NCI-H2196 (cell line): Measurements from ENCODE around the gene GPSM1.

Experiments
- DNase-seq: peaks from one replicate; lab custom pipeline; 2025; ENCODE audit not compliant: unreplicated experiment; lab: John Stamatoyannopoulos, UW

The GPSM1 gene

DNA sequence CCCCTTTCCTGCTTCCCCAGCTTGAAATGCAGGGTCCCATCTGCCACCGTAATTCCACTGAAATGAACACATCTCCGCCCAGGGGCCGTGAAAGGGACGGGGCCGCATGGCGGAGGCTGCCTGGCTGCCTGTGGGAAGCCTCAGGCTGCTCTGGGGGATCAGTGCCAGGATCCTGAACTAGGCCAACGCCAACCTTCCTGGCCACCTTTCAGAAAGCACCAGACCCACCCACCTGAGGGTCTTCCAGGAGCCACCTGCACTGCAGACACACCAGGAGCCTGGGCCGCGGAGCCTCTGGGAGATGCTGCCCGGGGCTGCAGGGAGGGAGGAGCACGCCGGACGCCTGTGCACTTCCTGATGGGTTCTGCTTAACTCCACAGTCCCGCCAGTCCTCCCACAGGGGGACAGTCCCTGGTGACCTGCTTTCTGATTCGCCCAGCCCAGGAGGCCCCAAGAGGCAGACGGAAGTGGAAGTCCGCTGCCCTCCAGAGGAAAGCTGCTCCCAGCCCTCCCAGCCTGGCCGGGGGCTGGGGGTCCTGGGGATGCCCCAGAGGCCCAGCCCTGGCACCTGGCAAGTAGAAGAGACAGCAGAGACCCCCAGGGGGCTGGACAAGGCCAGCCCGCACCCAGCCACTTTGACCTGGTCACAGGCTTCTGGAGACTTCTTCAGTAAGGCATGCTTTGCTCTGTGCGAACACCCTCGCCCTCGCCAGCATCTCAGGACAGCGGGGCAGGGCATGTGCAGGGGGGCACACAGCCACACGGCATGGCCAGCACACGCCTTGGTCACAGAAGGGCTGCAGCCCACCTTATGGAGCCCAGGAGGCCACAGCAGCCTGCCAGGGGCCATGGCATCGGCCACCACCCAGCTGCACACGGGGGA lies 46.2 kb downstream of the GPSM1 start, which contains the start of gene CARD9:
Gene CARD9, minus strand, starts transcription at position 370 of the 883 bp plus-strand sequence. CDS start 1,591 bp downstream, outside the sequence.
- DNase-seq: no peak

DNA sequence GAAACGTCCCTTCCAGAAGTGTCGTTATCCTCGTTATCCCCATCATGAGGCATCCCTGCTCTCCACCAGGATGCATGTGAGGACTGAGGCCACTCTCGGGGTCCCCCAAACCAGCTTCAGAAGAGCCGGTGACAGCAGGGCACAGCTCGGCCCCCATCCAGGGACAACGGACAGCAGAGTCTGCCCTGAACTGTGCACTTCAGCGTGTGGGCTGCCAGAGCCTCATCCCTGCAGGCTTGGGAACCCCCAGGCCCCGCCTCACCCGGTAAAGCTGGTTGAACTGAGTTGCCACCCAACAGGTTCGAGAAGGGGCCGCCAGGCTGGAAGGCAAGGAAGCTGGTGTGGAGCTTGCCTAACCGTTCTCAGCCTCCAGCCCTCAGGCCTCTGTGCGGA lies 46.8 kb downstream of the GPSM1 start:
- DNase-seq: no peak

DNA sequence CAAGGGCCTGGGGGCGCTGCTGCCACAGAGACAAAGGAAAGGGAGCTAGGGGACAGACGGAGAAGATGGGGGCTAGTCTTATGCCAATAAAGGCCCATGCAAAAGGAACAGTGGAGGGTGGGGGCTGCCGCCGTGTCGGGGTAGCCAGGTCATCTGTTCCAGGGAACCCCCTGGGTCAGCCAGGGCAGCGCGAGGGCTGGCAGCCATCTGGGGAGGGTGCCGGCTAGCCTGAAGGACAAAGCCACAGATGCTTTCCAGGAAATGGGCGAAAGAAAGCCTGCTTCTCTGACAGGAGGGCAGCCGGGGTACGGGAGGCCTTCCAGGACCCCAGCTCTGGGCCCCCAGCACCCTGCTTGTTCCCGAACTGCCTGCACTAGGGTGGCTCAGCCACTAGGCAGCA lies 47.8 kb downstream of the GPSM1 start:
- DNase-seq: no peak

DNA sequence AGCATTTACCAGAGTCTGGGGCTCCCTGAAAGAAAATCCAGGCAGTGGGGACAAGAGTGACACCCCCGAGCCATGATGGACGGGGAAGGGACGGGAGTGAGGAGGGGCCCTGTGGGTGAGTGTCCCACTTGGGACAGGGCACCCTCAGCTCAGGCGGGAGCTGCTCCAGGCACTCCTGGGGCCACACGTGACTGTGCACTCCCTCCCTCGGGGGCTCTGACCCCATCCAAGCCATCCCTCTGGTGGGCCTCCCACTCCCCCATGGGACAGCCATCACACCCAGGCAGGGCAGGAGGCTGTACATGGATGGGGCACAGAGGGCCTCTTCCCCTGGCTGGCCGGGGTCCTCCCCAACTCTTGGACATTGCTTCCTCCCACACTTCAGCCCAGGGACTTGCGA lies 49.1 kb downstream of the GPSM1 start:
- DNase-seq: no peak

DNA sequence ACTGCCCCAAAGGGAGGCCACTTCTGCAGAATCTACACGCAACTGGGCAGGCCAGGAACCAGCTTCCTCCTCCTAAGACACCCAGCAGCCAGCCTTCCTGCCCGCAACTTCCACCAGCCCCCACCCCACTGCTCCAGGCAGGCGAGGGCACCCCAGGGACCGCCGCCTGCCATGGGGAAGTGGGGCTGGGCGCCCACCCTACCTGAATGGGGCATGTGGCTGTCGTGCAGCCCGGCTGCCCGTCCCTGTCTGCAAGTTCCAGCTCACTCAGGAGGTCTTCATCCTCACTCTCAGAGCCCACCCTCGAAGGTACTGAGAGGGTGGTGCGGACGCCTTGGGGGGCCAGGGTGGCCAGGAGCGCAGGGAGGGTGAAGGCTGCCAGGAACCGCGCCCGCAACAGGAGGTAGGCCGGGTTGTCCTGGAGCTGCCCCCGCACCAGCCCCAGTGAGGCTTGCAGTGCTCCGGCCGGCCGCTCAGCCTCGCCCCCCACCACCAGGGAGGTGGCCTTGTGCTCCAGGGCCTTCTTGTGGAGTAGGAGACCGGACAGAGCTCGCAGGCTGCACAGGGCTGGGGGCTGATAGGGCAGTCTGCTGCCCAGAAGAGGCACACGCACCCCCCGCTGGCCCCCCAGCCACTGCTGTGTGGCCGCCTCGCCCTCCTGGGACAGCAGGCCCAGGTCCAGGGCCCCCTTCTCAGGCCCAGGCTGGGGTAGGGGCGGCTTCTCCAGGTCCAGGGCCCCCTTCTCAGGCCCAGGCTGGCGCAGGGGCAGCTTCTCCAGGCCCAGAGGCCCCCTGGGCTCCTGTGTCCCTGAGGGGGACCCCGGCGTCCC lies 50.2 kb downstream of the GPSM1 start:
- no peak for DNase-seq

DNA sequence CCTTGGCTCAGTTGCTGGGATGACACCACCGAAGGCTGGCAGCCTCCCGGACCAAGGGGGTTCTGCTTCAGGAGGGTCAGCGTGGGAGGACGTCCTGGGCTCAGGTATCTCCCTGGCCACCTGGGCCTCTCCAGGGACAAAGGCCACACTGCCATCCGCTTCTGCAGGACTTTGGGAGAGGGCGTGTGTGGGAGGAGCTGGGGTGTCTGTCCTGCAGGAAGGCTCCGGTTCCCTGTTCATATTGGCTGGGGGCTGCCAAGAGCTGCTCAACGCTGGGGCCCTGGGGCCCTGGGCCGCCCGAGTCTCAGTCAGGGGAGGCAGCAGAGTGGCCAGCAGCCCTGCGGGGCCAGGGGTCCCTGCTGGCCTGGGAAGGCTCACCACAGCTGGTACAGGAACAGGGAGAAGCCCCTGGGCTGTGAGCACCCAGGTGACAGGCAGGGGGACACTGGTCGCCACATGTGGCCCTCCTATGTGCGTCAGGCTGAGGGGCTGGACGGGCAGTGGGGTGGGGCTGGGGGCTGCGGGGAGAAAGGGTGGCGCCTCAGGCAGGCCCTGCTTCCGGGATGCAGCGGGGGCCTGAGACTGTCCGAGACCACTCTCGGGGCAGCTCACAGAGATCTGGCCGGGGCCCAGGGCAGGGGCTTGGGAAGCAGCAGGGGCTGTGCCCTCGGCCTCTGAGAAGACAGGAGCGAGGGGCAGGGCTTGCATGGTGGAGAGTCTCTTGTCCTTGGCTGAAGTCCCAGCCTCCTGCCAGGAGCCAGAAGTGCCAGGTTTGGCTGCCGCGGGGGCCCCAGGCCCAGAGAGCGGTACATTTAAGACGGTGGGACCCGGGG lies 51.0 kb downstream of the GPSM1 start:
- no peak for DNase-seq

DNA sequence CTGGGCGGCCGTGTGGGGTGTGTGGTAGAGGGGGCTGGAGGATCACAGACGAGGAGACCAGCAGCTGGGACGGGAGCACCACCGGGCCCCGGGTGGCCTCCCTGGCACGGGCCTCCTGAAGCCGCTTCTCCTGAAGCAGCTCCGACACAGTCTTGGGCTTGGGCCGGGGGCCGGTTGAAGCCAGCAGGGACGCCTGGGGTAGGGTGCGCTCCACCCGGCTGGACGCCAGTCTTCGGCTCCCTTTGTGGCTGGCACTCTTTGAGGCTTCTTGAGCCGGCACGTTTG lies 51.6 kb downstream of the GPSM1 start:
- DNase-seq: no peak

DNA sequence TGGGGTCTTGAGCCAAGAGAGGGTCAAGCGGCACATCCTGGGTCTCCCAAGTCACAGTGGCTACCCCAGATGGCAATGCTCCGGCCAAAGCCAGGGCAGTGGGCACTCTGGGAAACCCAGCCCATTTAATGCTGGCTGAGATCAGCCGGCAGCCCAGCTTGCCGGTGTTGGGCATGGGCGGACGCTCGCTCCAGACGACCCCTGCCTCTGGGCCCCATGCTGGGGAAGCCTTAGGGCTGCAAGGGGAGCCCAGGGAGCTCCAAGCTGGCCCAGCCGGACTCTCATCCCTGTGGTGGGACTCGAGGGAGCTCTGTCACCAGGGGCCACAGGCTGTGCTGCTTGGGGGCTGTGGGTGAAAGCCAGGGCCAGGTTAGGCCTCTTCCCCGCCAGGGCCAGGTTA lies 52.1 kb downstream of the GPSM1 start:
- DNase-seq: no peak

DNA sequence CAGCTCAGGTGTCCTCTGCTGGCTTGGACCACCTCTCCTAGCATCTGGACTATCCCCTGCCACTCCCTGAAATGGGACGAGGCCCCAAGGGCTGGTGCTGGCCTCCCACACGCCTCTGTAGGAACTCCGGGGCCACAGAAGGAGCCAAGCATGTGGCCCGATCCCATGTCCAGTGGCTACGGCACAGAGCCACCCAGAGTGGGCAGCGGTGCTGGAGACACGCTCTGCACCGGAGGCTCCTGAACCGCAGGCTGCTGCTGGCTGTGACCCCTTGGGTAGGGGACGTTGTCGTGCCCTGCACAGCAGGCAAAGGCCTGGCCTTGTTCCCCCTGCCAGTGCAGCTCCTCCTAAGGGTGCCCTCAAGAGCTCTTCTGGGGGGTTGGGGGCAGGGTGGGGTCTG lies 52.6 kb downstream of the GPSM1 start:
- no peak for DNase-seq

DNA sequence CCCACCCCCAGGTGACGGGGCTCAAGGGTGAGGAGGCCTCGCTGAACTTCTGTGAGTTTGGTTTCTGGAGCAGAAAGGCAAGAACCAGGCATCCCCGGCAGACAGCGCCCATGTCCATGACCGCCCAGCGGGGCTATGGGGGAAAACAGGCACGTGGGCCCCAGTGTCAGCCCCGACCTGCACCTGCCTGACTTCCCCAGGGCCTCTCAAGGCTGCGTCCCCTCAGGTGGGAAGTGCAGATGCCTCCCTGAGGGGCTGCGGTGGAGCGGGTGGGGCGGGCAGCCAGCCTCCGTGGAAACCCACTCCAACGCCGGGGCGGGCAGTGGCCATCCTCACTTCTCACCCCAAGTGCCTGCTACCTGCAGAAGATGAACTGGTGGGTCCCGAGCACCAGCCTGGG lies 53.0 kb downstream of the GPSM1 start:
- no peak for DNase-seq

DNA sequence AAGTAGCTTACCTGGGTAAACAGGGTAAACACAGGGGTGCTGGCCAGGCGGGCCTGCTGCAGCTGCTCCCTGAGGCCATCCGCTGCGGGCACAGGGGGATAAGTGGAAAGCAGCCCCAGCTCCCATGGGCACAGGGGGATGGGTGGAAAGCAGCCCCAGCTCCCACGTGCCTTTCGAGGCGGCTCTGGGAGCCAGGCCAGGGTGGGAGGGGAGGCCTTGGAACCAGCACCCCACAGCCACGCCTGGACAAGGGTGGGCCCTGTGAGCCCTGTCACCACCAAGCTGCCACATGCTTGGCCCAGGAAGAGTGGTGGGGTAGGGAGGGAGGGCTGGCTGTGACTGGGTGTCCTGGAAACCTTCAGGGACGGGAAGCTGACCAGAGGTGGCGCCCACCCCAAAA lies 54.0 kb downstream of the GPSM1 start:
- DNase-seq: no peak

DNA sequence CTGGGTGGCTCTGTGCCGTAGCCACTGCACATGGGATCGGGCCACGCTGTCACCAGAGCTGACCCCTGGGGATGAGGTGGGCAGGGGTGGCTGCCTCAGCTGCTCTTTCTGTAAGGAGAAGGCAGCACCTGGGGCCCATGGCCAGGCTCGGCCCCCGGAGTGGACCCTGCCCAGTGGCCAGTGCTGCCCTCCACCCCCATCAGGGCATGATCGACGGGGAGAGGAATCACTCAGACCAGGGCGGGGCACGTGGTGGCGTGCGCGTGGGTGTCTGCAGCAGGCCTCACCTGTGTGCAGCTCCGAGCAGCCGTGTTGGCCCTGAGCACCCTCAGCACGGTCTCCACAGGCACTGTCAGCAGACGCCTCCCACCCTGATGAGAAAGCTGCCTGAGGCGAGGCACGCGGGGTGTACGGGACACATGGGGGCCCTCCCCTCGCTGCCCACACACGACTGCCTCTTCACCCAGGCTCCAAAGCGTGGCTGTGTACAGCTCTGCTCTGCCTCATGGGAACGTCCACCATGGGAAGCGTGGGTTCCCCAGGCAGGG lies 54.7 kb downstream of the GPSM1 start:
- no peak for DNase-seq

DNA sequence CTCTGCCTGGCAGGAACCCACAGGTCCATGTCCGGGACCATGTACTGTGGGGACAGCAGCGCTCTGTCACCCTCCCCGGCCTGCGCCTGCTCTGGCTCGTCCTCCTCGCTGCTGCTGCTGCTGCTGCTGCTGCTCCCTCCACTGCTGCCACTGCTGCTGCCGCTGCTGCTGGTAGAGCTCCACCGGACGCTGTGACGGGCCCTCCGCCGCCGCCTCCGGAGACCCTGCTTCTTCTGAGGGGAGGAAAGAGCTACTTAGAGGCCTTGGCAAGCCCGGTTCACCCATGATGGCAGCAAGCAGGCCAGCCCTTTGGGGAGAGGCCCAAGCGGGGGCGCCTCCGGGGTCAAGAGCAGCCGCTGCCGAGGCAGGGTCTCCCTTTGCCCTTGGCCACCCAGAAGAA lies 56.1 kb downstream of the GPSM1 start:
- no peak for DNase-seq

DNA sequence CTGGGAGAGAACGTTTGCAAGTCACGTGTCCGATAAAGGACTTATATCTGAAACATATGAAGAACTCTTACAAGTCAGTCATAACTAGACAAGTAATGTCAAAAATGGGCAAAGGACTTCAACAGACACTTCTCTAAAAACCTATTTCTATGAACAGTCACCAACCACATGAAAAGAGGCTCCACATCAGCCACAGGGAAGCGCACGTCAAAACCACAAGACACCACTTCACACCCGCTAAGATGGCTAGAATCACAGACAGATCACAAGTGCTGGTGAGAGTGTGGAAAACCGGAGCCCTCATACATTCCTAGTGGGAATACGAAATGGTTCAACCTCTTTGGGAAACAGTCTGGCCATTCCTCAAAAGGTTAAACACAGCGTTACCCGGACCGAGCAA lies 57.7 kb downstream of the GPSM1 start:
- no peak for DNase-seq

DNA sequence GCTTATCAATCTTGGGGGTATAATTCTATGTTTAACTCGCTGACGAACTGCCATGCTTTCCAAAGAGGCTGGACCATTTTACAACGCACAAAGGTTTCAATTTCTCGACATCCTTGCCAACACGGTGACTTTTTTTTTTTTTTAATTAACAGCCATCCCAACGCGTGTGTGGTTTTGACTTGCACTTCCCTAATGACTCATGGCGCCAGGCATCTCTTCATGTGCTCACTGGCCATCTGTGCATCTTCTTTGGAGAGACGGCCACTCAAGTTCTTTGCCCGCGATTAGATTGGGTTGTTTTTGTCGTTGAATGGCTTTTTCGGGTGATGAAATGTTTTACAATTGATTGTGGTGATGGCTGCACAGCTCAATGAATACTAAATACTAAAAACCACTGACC lies 58.7 kb downstream of the GPSM1 start:
- no peak for DNase-seq

DNA sequence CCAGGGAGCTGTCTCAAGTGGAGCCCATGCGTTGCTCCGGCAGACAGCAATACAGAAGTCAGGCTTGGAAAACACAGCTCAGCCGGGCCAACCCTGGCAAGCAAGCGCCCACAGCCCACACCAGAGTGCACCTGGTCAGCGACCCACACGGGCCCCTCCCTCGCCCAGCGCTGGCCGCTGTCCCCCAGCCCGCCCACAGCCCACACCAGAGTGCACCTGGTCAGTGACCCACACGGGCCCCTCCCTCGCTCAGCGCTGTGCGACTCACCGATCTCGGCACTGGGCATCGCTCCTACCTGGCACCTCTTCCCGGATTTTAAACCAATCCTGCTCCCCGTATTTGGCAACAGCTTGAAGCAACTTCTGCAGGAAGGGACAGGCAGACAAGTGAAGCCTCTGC lies 59.9 kb downstream of the GPSM1 start:
- DNase-seq: no peak

DNA sequence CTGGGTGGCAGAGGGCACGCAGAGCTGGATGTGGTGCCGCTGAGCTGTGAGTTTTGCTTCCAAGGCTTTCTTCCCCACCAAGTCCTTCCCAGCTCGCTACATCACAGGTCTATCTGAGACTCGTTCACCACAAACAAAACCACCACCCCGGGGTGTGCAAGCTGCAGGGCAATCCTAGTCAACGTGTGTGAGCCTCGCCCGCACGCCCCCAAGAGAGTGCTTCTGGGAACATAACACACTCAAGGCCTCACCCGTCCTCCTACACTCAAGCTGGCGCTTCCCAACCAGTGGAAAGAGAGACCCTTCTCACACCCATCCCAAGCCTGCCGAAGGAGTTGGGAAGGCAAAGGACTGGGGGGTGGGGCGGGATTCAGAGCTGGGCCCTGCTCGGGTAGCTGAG lies 62.1 kb downstream of the GPSM1 start:
- DNase-seq: no peak

DNA sequence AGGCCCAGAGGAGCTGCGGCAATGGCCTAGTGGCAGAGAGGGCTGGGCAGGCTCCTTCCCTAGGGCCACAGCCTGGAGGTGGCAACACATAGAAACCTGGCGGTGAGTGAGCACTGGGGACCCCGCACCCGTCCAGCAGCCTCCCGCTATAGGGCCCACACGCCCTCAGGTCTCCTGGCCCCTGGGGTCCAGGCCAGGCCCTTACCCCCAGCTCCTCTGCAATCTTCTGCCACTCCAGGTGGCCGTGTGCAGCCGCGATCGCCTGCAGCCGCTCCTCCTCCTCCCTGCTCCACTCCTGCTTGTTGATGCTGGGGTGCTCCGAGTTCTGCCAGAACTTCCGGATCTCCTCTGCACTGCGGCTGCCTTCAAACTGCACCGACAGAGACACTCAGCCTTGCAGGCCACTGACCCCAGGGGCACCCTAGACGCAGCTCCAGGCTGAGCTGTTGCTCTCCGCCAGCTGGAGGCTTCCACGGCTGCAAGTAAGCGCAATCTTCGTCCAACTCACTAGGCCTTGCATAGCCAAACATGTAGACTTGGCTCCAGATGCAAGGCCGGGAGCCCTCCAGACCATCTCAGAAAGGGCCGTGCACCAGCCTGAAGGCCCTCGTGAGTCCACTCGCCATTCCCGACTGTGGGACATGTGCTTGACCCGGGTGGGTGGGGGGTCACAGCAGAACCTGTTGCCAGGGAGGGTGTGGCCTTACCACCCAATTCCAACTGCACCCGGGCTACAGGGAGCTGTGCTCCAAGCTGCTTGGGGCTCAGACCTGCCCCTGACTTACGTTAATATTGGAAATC lies 64.6 kb downstream of the GPSM1 start:
- DNase-seq: no peak

DNA sequence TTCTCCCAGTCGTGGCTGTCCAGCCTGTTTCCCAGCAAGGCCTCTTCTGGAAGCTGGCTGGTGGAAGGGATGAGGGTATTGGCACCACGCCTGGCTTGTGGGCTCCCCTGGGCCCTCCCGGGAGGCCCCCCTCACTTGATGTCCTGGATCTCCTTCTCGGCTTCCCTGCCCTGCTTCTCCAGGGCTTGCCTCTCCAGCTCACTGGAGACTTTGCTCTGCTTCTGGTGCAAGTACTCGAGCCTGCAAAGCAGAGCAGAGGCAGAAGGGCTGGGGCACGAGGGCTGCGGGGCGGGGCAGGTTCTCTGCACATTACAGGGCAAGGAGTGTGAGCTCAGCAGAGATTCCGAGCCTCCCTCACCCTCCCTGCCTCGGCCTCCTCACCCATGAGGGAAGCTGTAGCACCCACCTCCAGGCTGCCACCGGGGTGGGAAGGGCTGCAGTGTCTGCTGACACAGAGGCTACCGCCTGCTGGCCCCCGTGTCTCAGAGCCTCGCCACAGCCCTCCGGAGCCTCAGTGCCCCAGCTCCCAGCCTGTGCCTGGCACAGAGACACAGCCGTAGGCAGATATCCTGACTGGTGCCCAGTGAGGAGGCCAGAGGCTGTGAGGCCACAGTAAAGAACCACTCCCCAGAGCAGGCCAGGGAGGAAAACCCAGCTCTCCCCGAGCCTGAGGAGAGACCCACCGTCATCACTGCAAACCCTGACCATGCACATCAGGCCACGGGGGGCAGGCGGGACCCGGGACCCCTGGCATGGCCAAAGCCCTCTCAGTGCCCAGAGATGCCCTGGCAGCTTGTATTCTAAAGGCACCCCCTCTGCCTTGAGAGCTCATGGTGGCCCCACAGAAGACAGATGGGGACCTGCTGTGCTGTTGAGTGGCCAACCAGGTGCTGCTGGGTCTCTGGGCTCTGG lies 65.5 kb downstream of the GPSM1 start:
- no peak for DNase-seq
